ENCODE measurements around the gene NT5C1A. TPM values are rescaled to one million over a fixed set of nuclear protein-coding genes. Genes with fewer than 3 reads are reported as not detected.

Gene NT5C1A
- total and polyA plus RNA-seq, 12 donors = 0.17 to 7.8 (median 0.97) TPM; not detected in 1

GRCh38 chr1:39646232-39647081, 25.4 kb downstream of the NT5C1A start:
- intact Hi-C loops (cut with DNase I) = no loop called here
- Histone ChIP-seq H3K4me3 (no peak overlapping the region), H3K4me1 (replicated peaks in 1 of 2) (peaks cover 3 to 22% of the 10 kb centered on the region in 2 donors), H3K27me3 (no peaks in the 10 kb centered on the region), H3K9me3 (replicated peaks in 1 of 3) (no peaks in the 10 kb centered on the region), H3K27ac (peak overlapping the region in 2 of 5 donors; percentile 57 to 67), H3K36me3 (replicated peaks in 1 of 2) (no peaks in the 10 kb centered on the region)
- peak; percentile 38 to 82 (median 73) for DNase-seq
- 39 to 73% (median 47%) methylated on average over 4 to 12 of the region's 12 CpGs for WGBS, 4 donors
- no peak for TF ChIP-seq POLR2A (IDR thresholded peaks at IDR 0.05)
- TF ChIP-seq CTCF (IDR thresholded peaks at IDR 0.05) = no peak

- H3K9me3 ChIP-seq (replicated peaks in 1 of 3) = no peaks in the 10 kb centered on the region
- H3K4me1 ChIP-seq (replicated peaks in 1 of 2) = peaks cover 3 to 22% of the 10 kb centered on the region in 2 donors
- intact Hi-C loops (cut with DNase I) = no loop called here
- no peak for TF ChIP-seq POLR2A (IDR thresholded peaks at IDR 0.05)
- TF ChIP-seq CTCF (IDR thresholded peaks at IDR 0.05) = no peak
- 87 to 92% (median 88%) methylated on average over 3 of the region's 3 CpGs for WGBS, 4 donors
- H3K4me3 ChIP-seq = no peak overlapping the region
- no peak for DNase-seq
- no peaks in the 10 kb centered on the region for H3K27me3 ChIP-seq
- no peaks in the 10 kb centered on the region for H3K36me3 ChIP-seq (replicated peaks in 1 of 2)
- peak overlapping the region in 1 of 5 donors; percentile 67 for H3K27ac ChIP-seq
These were observed 26.4 kb downstream of the NT5C1A start for GRCh38 chr1:39645411-39646043.

GRCh38 chr1:39643705-39644104, 28.2 kb downstream of the NT5C1A start:
- H3K27me3 ChIP-seq = no peaks in the 10 kb centered on the region
- no peak overlapping the region for H3K4me3 ChIP-seq
- TF ChIP-seq POLR2A (IDR thresholded peaks at IDR 0.05) = no peak
- TF ChIP-seq CTCF (IDR thresholded peaks at IDR 0.05) = no peak
- peak overlapping the region in 1 of 5 donors; percentile 51 for H3K27ac ChIP-seq
- intact Hi-C loops (cut with DNase I) = no loop called here
- H3K9me3 ChIP-seq (replicated peaks in 1 of 3) = no peaks in the 10 kb centered on the region
- H3K36me3 ChIP-seq (replicated peaks in 1 of 2) = no peaks in the 10 kb centered on the region
- no peak for DNase-seq
- WGBS, 4 donors = 75 to 87% (median 81%) methylated on average over 2 to 3 of the region's 3 CpGs
- peaks cover 3 to 21% of the 10 kb centered on the region in 2 donors for H3K4me1 ChIP-seq (replicated peaks in 1 of 2)

GRCh38 chr1:39642796-39643195, 29.1 kb downstream of the NT5C1A start:
- Histone ChIP-seq H3K9me3 (replicated peaks in 1 of 3) (no peaks in the 10 kb centered on the region), H3K4me1 (replicated peaks in 1 of 2) (peaks cover 3 to 14% of the 10 kb centered on the region in 2 donors), H3K27ac (peak overlapping the region in 1 of 5 donors; percentile 53), H3K27me3 (no peaks in the 10 kb centered on the region), H3K4me3 (no peak overlapping the region), H3K36me3 (replicated peaks in 1 of 2) (no peaks in the 10 kb centered on the region)
- DNase-seq = peak in 1 of 7 donors; percentile 37
- 31 to 43% (median 36%) methylated on average over 4 of the region's 4 CpGs for WGBS, 4 donors
- intact Hi-C loops (cut with DNase I) = no loop called here
- TF ChIP-seq CTCF (IDR thresholded peaks at IDR 0.05) = no peak
- no peak for TF ChIP-seq POLR2A (IDR thresholded peaks at IDR 0.05)
